D341Med (cell line): ENCODE data around the gene LAMA5.

Source experiments
- DNase-seq: peaks from one replicate; pipeline ENCODE4 v3.0.0; 2012; ENCODE audit warnings: low spot score

LAMA5 gene

GRCh38 chr20:62405108-62405980 is 38.2 kb upstream of the LAMA5 start:
- no peak for DNase-seq

DNA sequence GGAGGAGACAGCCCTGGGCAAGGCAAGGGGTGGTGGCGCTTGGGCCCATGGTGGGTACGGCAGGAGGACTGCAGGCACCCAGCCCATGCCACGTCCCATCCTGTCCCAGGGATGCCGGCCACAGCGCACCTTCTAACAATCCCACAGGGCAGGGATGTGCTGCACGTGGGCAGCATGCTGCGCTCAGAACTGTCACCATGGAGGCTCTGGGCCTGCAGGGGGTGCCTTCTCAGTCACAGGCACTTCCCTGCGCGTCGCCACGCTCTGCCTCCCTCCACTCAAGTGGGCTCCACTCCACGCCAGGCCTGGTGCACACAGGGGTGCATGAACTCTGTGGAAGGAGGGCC is 37.6 kb upstream of the LAMA5 start:
- no peak for DNase-seq

GRCh38 chr20:62404112-62404665 is 37.1 kb upstream of the LAMA5 start:
- DNase-seq = no peak

- DNase-seq = no peak
Observed at GRCh38 chr20:62403331-62403730, 36.2 kb upstream of the LAMA5 start.

- DNase-seq = no peak
Observed at GRCh38 chr20:62402456-62403150, 35.5 kb upstream of the LAMA5 start.

GRCh38 chr20:62401331-62401779 is 34.2 kb upstream of the LAMA5 start:
- DNase-seq = no peak

- no peak for DNase-seq
Observed at GRCh38 chr20:62400541-62400940, 33.4 kb upstream of the LAMA5 start.

GRCh38 chr20:62400021-62400420 is 32.9 kb upstream of the LAMA5 start:
- DNase-seq = no peak

DNA sequence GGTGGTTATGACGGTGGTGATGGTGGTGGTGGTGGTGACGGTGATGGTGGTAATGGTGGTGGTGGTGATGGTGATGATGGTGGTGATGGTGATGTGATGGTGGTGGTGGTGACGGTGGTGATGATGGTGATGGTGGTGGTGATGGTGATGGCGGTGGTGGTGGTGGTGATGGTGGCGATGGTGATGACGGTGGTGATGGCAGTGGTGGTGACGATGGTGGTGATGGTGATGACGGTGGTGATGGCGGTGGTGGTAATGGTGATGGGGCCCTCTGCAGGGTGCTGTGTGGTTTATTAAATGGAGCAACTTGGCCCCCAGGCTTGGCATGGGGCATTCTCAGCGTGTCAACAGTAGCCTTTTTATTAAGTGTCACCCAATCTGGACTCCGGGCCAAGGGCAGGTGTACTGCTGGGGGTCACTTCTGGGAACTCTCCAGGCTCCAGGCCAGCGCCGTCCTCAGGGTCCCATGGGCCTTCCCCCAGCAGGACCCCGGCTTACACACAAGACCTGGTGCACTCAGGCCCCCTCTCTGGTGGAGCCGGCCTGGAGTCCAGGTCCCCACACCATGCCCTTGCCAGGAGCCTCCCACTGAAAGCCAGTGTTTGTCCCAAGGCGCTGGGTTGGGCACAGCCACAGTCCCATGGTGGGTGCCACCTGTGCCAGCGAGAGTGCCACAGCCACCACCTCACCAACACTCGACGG is 31.2 kb upstream of the LAMA5 start:
- DNase-seq = no peak

GRCh38 chr20:62396367-62397239 is 29.5 kb upstream of the LAMA5 start:
- DNase-seq = no peak

GRCh38 chr20:62395311-62396242 is 28.5 kb upstream of the LAMA5 start:
- no peak for DNase-seq

- DNase-seq = no peak
Observed at GRCh38 chr20:62394248-62395245, 27.4 kb upstream of the LAMA5 start.

- DNase-seq = no peak
Observed at GRCh38 chr20:62393830-62394229, 26.7 kb upstream of the LAMA5 start.

- DNase-seq = no peak
Observed at GRCh38 chr20:62393335-62393665, 26.2 kb upstream of the LAMA5 start.

DNA sequence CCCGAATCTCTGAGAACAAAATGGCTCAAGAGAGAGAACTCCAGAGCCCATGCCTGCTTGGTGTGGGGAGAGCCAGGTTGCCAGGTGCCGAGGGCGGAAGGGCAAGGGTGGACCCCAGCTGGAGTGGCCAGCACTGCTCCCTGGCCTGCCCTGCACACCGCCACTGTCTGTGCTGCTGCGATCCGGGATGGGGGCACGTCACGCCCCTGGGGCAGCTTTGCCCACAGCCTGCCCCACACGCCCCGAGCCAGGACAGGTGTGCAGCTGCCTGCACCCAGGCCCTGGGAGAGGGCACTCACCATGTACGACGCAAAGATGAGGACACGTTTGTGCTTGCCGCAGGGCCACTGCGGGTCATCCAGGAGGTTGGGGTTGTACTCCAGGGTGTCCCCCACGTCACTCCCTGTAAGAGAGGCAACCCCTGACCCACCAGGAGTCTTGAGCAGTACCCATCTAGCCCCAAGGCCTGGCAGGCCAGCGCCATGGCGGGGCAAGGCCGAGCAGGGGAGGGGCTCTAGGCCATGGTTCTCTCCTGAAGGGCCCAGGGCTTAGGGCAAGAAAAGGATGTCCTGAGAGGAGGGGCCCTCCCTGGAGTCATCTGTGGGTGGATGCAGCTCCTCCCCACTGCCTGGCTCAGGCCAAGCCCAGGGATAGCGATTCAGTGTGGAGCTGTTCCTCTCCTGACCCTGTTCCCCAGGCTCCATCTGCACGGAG is 25.7 kb upstream of the LAMA5 start:
- DNase-seq = no peak

- DNase-seq = no peak
Observed at GRCh38 chr20:62392077-62392418, 24.9 kb upstream of the LAMA5 start.

- DNase-seq = no peak
Observed at GRCh38 chr20:62391165-62392076, 24.3 kb upstream of the LAMA5 start.
